BE2C (cell line): ENCODE data around the gene CLCN7.

Experiments
- DNase-seq: peaks from one replicate; pipeline ENCODE4 v3.0.0-alpha.2; 2020
- H3K27me3 ChIP-seq: fragments of 250-450 bp; sonication (Bioruptor Pico); 2 replicates; pipeline ENCODE4 v1.5.1; 2020; ENCODE audit warnings: mild to moderate bottlenecking
- H3K36me3 ChIP-seq: fragments of 250-450 bp; sonication (Bioruptor Pico); 2 replicates; pipeline ENCODE4 v1.5.1; 2020; ENCODE audit warnings: mild to moderate bottlenecking
- H3K4me1 ChIP-seq: fragments of 250-450 bp; sonication (Bioruptor Pico); 2 replicates; pipeline ENCODE4 v1.5.1; 2020
- H3K4me3 ChIP-seq: 2 replicates; pipeline ENCODE4 v1.5.1; 2011; ENCODE audit warnings: low read depth, low read length
- H3K9me3 ChIP-seq: fragments of 250-450 bp; sonication (Bioruptor Pico); 2 replicates; pipeline ENCODE4 v1.5.1; 2020
- CTCF ChIP-seq: IDR thresholded peaks from 2 replicates; pipeline ENCODE4 v1.5.1; 2012; ENCODE audit warnings: mild to moderate bottlenecking, low read depth, low read length

The CLCN7 gene

GRCh38 chr16:1455190-1456171 is 19.3 kb downstream of the CLCN7 start:
- no peaks in the 10 kb centered on the region for H3K9me3 ChIP-seq
- H3K36me3 ChIP-seq, result peaks cover 32% of the 10 kb centered on the region
- TF ChIP-seq CTCF, result no peak
- no peak for DNase-seq
- H3K4me3 ChIP-seq, result no peak overlapping the region
- no peaks in the 10 kb centered on the region for H3K4me1 ChIP-seq
- no peaks in the 10 kb centered on the region for H3K27me3 ChIP-seq

GRCh38 chr16:1454561-1454960 is 20.3 kb downstream of the CLCN7 start:
- peak; percentile 6 for DNase-seq

GRCh38 chr16:1453316-1453715 is 21.5 kb downstream of the CLCN7 start:
- H3K4me1 ChIP-seq, result no peaks in the 10 kb centered on the region

More at GRCh38 chr16:1454561-1454960, 20.3 kb downstream of the CLCN7 start:
- Histone ChIP-seq H3K27me3 (no peaks in the 10 kb centered on the region), H3K4me3 (no peak overlapping the region), H3K9me3 (no peaks in the 10 kb centered on the region), H3K36me3 (peaks cover 27% of the 10 kb centered on the region), H3K4me1 (no peaks in the 10 kb centered on the region)
- no peak for TF ChIP-seq CTCF

GRCh38 chr16:1452530-1452929 is 22.3 kb downstream of the CLCN7 start:
- no peak for TF ChIP-seq CTCF
- Histone ChIP-seq H3K4me1 (no peaks in the 10 kb centered on the region), H3K4me3 (no peak overlapping the region), H3K36me3 (peaks cover 28% of the 10 kb centered on the region), H3K9me3 (no peaks in the 10 kb centered on the region), H3K27me3 (no peaks in the 10 kb centered on the region)
- DNase-seq, result no peak

More at GRCh38 chr16:1453316-1453715, 21.5 kb downstream of the CLCN7 start:
- Histone ChIP-seq H3K36me3 (peaks cover 23% of the 10 kb centered on the region), H3K9me3 (no peaks in the 10 kb centered on the region), H3K27me3 (no peaks in the 10 kb centered on the region), H3K4me3 (no peak overlapping the region)
- TF ChIP-seq CTCF, result no peak
- DNase-seq, result no peak

- DNase-seq, result no peak
- Histone ChIP-seq H3K9me3 (no peaks in the 10 kb centered on the region), H3K4me3 (no peak overlapping the region), H3K36me3 (peaks cover 29% of the 10 kb centered on the region), H3K4me1 (no peaks in the 10 kb centered on the region), H3K27me3 (no peaks in the 10 kb centered on the region)
- TF ChIP-seq CTCF, result no peak
Observed at GRCh38 chr16:1451702-1452392, 23.0 kb downstream of the CLCN7 start.

- Histone ChIP-seq H3K36me3 (peaks cover 37% of the 10 kb centered on the region), H3K27me3 (no peaks in the 10 kb centered on the region), H3K4me1 (no peaks in the 10 kb centered on the region), H3K9me3 (no peaks in the 10 kb centered on the region), H3K4me3 (no peak overlapping the region)
- TF ChIP-seq CTCF, result no peak
- DNase-seq, result no peak
Observed at GRCh38 chr16:1450841-1451240, 24.0 kb downstream of the CLCN7 start.
